Skin of body (tissue), 2 donors: ENCODE results near the gene MACROH2A1. TPM values are rescaled to one million over a fixed set of nuclear protein-coding genes. Genes with fewer than 3 reads are reported as not detected.
A peak's percentile ranks its signal among the peaks of the same experiment; 100 is the strongest.

Experiments used
- DNase-seq: peaks from one replicate; lab custom pipeline; 2025; lab: John Stamatoyannopoulos, UW
- total RNA-seq: library from RNA; depleted of rRNA; stranded (reverse); fragments of >200 nt; gene quantifications from one replicate; pipeline ENCODE4 v1.2.3, GENCODE V29; 2014

Gene MACROH2A1
- total RNA-seq, 1 donor from 2014 or later, result 127 TPM

GRCh38 chr5:135357685-135358084, 41.3 kb downstream of the MACROH2A1 start:
- no peak for DNase-seq

- no peak for DNase-seq
These were observed 42.3 kb downstream of the MACROH2A1 start for GRCh38 chr5:135356522-135357318.

- DNase-seq, result peak; percentile 45
These were observed 43.9 kb downstream of the MACROH2A1 start for GRCh38 chr5:135355169-135355568.

- DNase-seq, result peak; percentile 37
These were observed 44.9 kb downstream of the MACROH2A1 start for GRCh38 chr5:135353952-135354721.

- no peak for DNase-seq
These were observed 48.5 kb downstream of the MACROH2A1 start for GRCh38 chr5:135350536-135350935.

GRCh38 chr5:135349886-135350285, 49.1 kb downstream of the MACROH2A1 start:
- no peak for DNase-seq

GRCh38 chr5:135349451-135349850, 49.6 kb downstream of the MACROH2A1 start:
- DNase-seq, result no peak

- DNase-seq, result no peak
These were observed 50.1 kb downstream of the MACROH2A1 start for GRCh38 chr5:135348918-135349317.

- no peak for DNase-seq
These were observed 51.6 kb downstream of the MACROH2A1 start for GRCh38 chr5:135347392-135347791.

- no peak for DNase-seq
These were observed 52.9 kb downstream of the MACROH2A1 start for GRCh38 chr5:135345956-135346731.

GRCh38 chr5:135344349-135344748, 54.7 kb downstream of the MACROH2A1 start:
- no peak for DNase-seq

GRCh38 chr5:135343413-135343812, 55.6 kb downstream of the MACROH2A1 start:
- DNase-seq, result no peak

GRCh38 chr5:135342551-135342875, 56.5 kb downstream of the MACROH2A1 start:
- no peak for DNase-seq

GRCh38 chr5:135341696-135342550, 57.1 kb downstream of the MACROH2A1 start:
- no peak for DNase-seq

GRCh38 chr5:135341016-135341666, 57.9 kb downstream of the MACROH2A1 start:
- DNase-seq, result no peak

GRCh38 chr5:135340568-135340967, 58.5 kb downstream of the MACROH2A1 start:
- DNase-seq, result no peak

- DNase-seq, result no peak
These were observed 59.4 kb downstream of the MACROH2A1 start for GRCh38 chr5:135339623-135340022.

- no peak for DNase-seq
These were observed 59.8 kb downstream of the MACROH2A1 start for GRCh38 chr5:135339189-135339588.

- no peak for DNase-seq
These were observed 62.0 kb downstream of the MACROH2A1 start for GRCh38 chr5:135337064-135337463.

GRCh38 chr5:135335031-135335828, 63.8 kb downstream of the MACROH2A1 start:
- DNase-seq, result no peak
